GM12878 (cell line): ENCODE measurements around the gene STPG3.

Experiments used
- BACH1 ChIP-seq: fragments of 450-650 bp; IDR thresholded peaks from 2 replicates; pipeline ENCODE4 v1.6.1; 2017; ENCODE audit warnings: mild to moderate bottlenecking, borderline replicate concordance
- FOXK2 ChIP-seq: fragments of 450-650 bp; IDR thresholded peaks from 2 replicates; pipeline ENCODE4 v1.6.1; 2017; ENCODE audit warnings: mild to moderate bottlenecking, moderate library complexity
- JUND ChIP-seq: IDR thresholded peaks from 2 replicates; pipeline ENCODE4 v1.6.1; 2012; ENCODE audit warnings: low read depth, mild to moderate bottlenecking, low read length, improper control_type of control experiment, moderate library complexity
- NFYA ChIP-seq: IDR thresholded peaks from 2 replicates; pipeline ENCODE4 v1.6.1; 2011; ENCODE audit warnings: low read depth, mild to moderate bottlenecking, low read length, improper control_type of control experiment, borderline replicate concordance
- POLR2AphosphoS2 ChIP-seq: IDR thresholded peaks from 2 replicates; pipeline ENCODE4 v1.6.1; 2011; ENCODE audit warnings: low read depth, mild to moderate bottlenecking, low read length, improper control_type of control experiment, moderate library complexity
- TAF1 ChIP-seq: IDR thresholded peaks from 2 replicates; pipeline ENCODE4 v1.6.1; 2011; ENCODE audit warnings: mild to moderate bottlenecking, low read depth, low read length, borderline replicate concordance
- TBL1XR1 ChIP-seq: IDR thresholded peaks from 2 replicates; pipeline ENCODE4 v1.6.1; 2012; ENCODE audit warnings: low read depth, low read length, improper control_type of control experiment
- TF ChIP-seq, protein P1 (sequence below), 3 experiments: IDR thresholded peaks in 2 of 3; conservative IDR thresholded peaks in 1 of 3; 2 replicates each; pipeline ENCODE4 v1.5.1; 2011; ENCODE audit warnings: low read depth in 3 of 3, low read length in 3 of 3, mild to moderate bottlenecking in 3 of 3, control low read depth in 2 of 3, moderate library complexity in 2 of 3, inconsistent platforms in 1 of 3, mixed read lengths in 1 of 3; ENCODE audit not compliant: control insufficient read depth in 2 of 3, insufficient read depth in 1 of 3; ENCODE audit errors: extremely low read depth in 1 of 3
- TF ChIP-seq, protein P2 (sequence below): fragments of 450-650 bp; IDR thresholded peaks from 2 replicates; pipeline ENCODE4 v1.6.1; 2014; ENCODE audit warnings: mild to moderate bottlenecking
- TF ChIP-seq, protein P3 (sequence below): IDR thresholded peaks from 2 replicates; pipeline ENCODE4 v1.6.1; 2011; ENCODE audit warnings: borderline replicate concordance, low read depth, mild to moderate bottlenecking, moderate library complexity, low read length; ENCODE audit not compliant: insufficient read depth, poor library complexity, severe bottlenecking
- TF ChIP-seq, protein P4 (sequence below): fragments of 150-350 bp; IDR thresholded peaks from 2 replicates; pipeline ENCODE4 v1.6.1; 2016; ENCODE audit warnings: low read depth, low read length
- TF ChIP-seq, protein P5 (sequence below): IDR thresholded peaks from 2 replicates; pipeline ENCODE4 v1.6.1; 2012; ENCODE audit warnings: mild to moderate bottlenecking, low read depth, low read length
- TF ChIP-seq, protein P6 (sequence below): fragments of 450-650 bp; conservative IDR thresholded peaks from 2 replicates; pipeline ENCODE4 v1.6.1; 2017; ENCODE audit warnings: mild to moderate bottlenecking, moderate library complexity

DNA sequence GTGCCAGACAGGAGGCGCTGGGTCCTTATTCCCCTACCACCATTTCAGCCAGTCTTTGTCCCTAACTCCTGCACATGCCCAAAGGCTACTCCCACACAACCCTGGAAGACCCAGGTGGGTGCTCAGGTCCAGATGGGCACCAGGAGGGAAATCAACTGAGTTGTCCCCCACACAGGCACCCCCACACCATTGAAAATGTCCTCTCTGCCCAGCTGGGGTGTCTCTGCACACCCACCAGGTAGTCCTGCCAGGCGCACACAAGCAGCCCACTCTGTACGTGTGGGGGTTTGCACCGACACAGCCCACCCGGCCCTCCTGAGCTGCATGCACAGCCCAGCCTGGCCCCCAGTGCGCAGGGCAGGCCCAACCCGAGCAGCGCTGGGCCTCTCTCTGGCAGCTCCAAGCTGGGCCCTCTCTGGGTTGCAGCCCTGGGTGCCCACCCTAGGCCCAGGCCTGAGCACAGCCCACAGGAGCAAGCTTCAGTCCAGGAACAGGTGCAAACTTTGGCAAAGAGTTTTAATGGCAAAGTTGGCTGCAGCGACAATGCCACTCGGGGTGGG is 31.2 kb upstream of the STPG3 start:
- TF ChIP-seq, protein P1, sequence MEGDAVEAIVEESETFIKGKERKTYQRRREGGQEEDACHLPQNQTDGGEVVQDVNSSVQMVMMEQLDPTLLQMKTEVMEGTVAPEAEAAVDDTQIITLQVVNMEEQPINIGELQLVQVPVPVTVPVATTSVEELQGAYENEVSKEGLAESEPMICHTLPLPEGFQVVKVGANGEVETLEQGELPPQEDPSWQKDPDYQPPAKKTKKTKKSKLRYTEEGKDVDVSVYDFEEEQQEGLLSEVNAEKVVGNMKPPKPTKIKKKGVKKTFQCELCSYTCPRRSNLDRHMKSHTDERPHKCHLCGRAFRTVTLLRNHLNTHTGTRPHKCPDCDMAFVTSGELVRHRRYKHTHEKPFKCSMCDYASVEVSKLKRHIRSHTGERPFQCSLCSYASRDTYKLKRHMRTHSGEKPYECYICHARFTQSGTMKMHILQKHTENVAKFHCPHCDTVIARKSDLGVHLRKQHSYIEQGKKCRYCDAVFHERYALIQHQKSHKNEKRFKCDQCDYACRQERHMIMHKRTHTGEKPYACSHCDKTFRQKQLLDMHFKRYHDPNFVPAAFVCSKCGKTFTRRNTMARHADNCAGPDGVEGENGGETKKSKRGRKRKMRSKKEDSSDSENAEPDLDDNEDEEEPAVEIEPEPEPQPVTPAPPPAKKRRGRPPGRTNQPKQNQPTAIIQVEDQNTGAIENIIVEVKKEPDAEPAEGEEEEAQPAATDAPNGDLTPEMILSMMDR (IDR thresholded peaks at IDR 0.05 in 2 of 3, conservative IDR thresholded peaks at IDR 0.05 in 1 of 3; ENCODE audit: control insufficient read depth in 2 of 3, extremely low read depth in 1 of 3, insufficient read depth in 1 of 3, low read depth in 3 of 3, low read length in 3 of 3) = no peak
- TF ChIP-seq, protein P2, sequence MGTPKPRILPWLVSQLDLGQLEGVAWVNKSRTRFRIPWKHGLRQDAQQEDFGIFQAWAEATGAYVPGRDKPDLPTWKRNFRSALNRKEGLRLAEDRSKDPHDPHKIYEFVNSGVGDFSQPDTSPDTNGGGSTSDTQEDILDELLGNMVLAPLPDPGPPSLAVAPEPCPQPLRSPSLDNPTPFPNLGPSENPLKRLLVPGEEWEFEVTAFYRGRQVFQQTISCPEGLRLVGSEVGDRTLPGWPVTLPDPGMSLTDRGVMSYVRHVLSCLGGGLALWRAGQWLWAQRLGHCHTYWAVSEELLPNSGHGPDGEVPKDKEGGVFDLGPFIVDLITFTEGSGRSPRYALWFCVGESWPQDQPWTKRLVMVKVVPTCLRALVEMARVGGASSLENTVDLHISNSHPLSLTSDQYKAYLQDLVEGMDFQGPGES = no peak
- TF ChIP-seq JUND (no peak), TAF1 (no peak), NFYA (no peak), TBL1XR1 (no peak), FOXK2 (no peak), POLR2AphosphoS2 (no peak), BACH1 (no peak)
- TF ChIP-seq, protein P3, sequence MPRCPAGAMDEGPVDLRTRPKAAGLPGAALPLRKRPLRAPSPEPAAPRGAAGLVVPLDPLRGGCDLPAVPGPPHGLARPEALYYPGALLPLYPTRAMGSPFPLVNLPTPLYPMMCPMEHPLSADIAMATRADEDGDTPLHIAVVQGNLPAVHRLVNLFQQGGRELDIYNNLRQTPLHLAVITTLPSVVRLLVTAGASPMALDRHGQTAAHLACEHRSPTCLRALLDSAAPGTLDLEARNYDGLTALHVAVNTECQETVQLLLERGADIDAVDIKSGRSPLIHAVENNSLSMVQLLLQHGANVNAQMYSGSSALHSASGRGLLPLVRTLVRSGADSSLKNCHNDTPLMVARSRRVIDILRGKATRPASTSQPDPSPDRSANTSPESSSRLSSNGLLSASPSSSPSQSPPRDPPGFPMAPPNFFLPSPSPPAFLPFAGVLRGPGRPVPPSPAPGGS = no peak
- TF ChIP-seq, protein P4, sequence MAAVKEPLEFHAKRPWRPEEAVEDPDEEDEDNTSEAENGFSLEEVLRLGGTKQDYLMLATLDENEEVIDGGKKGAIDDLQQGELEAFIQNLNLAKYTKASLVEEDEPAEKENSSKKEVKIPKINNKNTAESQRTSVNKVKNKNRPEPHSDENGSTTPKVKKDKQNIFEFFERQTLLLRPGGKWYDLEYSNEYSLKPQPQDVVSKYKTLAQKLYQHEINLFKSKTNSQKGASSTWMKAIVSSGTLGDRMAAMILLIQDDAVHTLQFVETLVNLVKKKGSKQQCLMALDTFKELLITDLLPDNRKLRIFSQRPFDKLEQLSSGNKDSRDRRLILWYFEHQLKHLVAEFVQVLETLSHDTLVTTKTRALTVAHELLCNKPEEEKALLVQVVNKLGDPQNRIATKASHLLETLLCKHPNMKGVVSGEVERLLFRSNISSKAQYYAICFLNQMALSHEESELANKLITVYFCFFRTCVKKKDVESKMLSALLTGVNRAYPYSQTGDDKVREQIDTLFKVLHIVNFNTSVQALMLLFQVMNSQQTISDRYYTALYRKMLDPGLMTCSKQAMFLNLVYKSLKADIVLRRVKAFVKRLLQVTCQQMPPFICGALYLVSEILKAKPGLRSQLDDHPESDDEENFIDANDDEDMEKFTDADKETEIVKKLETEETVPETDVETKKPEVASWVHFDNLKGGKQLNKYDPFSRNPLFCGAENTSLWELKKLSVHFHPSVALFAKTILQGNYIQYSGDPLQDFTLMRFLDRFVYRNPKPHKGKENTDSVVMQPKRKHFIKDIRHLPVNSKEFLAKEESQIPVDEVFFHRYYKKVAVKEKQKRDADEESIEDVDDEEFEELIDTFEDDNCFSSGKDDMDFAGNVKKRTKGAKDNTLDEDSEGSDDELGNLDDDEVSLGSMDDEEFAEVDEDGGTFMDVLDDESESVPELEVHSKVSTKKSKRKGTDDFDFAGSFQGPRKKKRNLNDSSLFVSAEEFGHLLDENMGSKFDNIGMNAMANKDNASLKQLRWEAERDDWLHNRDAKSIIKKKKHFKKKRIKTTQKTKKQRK = no peak
- TF ChIP-seq, protein P5, sequence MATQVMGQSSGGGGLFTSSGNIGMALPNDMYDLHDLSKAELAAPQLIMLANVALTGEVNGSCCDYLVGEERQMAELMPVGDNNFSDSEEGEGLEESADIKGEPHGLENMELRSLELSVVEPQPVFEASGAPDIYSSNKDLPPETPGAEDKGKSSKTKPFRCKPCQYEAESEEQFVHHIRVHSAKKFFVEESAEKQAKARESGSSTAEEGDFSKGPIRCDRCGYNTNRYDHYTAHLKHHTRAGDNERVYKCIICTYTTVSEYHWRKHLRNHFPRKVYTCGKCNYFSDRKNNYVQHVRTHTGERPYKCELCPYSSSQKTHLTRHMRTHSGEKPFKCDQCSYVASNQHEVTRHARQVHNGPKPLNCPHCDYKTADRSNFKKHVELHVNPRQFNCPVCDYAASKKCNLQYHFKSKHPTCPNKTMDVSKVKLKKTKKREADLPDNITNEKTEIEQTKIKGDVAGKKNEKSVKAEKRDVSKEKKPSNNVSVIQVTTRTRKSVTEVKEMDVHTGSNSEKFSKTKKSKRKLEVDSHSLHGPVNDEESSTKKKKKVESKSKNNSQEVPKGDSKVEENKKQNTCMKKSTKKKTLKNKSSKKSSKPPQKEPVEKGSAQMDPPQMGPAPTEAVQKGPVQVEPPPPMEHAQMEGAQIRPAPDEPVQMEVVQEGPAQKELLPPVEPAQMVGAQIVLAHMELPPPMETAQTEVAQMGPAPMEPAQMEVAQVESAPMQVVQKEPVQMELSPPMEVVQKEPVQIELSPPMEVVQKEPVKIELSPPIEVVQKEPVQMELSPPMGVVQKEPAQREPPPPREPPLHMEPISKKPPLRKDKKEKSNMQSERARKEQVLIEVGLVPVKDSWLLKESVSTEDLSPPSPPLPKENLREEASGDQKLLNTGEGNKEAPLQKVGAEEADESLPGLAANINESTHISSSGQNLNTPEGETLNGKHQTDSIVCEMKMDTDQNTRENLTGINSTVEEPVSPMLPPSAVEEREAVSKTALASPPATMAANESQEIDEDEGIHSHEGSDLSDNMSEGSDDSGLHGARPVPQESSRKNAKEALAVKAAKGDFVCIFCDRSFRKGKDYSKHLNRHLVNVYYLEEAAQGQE = no peak
- TF ChIP-seq, protein P6, sequence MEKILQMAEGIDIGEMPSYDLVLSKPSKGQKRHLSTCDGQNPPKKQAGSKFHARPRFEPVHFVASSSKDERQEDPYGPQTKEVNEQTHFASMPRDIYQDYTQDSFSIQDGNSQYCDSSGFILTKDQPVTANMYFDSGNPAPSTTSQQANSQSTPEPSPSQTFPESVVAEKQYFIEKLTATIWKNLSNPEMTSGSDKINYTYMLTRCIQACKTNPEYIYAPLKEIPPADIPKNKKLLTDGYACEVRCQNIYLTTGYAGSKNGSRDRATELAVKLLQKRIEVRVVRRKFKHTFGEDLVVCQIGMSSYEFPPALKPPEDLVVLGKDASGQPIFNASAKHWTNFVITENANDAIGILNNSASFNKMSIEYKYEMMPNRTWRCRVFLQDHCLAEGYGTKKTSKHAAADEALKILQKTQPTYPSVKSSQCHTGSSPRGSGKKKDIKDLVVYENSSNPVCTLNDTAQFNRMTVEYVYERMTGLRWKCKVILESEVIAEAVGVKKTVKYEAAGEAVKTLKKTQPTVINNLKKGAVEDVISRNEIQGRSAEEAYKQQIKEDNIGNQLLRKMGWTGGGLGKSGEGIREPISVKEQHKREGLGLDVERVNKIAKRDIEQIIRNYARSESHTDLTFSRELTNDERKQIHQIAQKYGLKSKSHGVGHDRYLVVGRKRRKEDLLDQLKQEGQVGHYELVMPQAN = no peak
